IMR-90 (cell line): ENCODE measurements around the gene CMSS1. TPM values are rescaled to one million over a fixed set of nuclear protein-coding genes. Genes with fewer than 3 reads are reported as not detected.

ENCODE experiments used
- ATAC-seq: fragments of 200-7000 bp; cut with Tn5 transposase; 2 replicates; pipeline ENCODE4 v1.9.1; 2020; ENCODE audit warnings: low read depth, mild to moderate bottlenecking, moderate library complexity
- BruUV-seq: library from RNA; stranded (reverse); fragments of 400-500 nt; replicated peaks from 2 replicates; lab custom pipeline; 2021; lab: Mats Ljungman, UMichigan
- CTCF ChIA-PET: fragments of 300-600 bp; formaldehyde crosslinking; extraction: SDS; loops from one replicate; lab custom pipeline; 2021; ENCODE audit warnings: antibody characterized with exemption; lab: Yijun Ruan, JAX
- POLR2A ChIA-PET: fragments of 300-600 bp; sonication (Branson Sonifier 250); formaldehyde crosslinking; loops from one replicate; lab custom pipeline; 2022; ENCODE audit warnings: antibody characterized with exemption; ENCODE audit not compliant: unreplicated experiment; lab: Charles Lee
- DNase-seq: peaks from one replicate; pipeline ENCODE4 v3.0.0; 2013
- H2AFZ ChIP-seq: replicated peaks from 2 replicates; pipeline ENCODE3; 2013; ENCODE audit warnings: low read length, mild to moderate bottlenecking; ENCODE audit not compliant: poor library complexity
- H2AK5ac ChIP-seq: 2 replicates; pipeline ENCODE4 v1.6.1; 2013; ENCODE audit warnings: low read depth, low read length, inconsistent platforms
- H2AK9ac ChIP-seq: replicated peaks from 2 replicates; pipeline ENCODE3; 2013; ENCODE audit warnings: mild to moderate bottlenecking, low read depth, low read length, moderate library complexity; ENCODE audit not compliant: poor library complexity
- H2BK120ac ChIP-seq: 2 replicates; pipeline ENCODE4 v1.6.1; 2013; ENCODE audit warnings: low read depth, low read length, inconsistent platforms
- H2BK15ac ChIP-seq: 3 replicates; pipeline ENCODE4 v1.6.1; 2013; ENCODE audit warnings: low read depth, low read length, inconsistent platforms
- H2BK20ac ChIP-seq: 2 replicates; pipeline ENCODE4 v1.6.1; 2013; ENCODE audit warnings: low read depth, mild to moderate bottlenecking, inconsistent platforms, low read length, moderate library complexity
- H2BK5ac ChIP-seq: 2 replicates; pipeline ENCODE4 v1.6.1; 2013; ENCODE audit warnings: mild to moderate bottlenecking, low read depth, low read length, inconsistent platforms; ENCODE audit not compliant: poor library complexity, severe bottlenecking
- H3K14ac ChIP-seq: replicated peaks from 2 replicates; pipeline ENCODE4 v1.6.1; 2013; ENCODE audit warnings: low read depth, low read length, inconsistent platforms
- H3K18ac ChIP-seq: 2 replicates; pipeline ENCODE4 v1.6.1; 2013; ENCODE audit warnings: low read depth, low read length, control low read depth
- H3K23ac ChIP-seq: 2 replicates; pipeline ENCODE4 v1.6.1; 2013; ENCODE audit warnings: low read depth, low read length, inconsistent platforms
- H3K27ac ChIP-seq: 2 replicates; pipeline ENCODE4 v1.5.1; 2013; ENCODE audit warnings: mild to moderate bottlenecking, control low read depth, low read length; ENCODE audit not compliant: insufficient read depth
- H3K27me3 ChIP-seq: 2 replicates; pipeline ENCODE4 v1.6.1; 2013; ENCODE audit warnings: low read length; ENCODE audit not compliant: control insufficient read depth, insufficient read depth
- H3K36me3 ChIP-seq: 2 replicates; pipeline ENCODE4 v1.6.1; 2013; ENCODE audit warnings: low read length, mixed read lengths; ENCODE audit not compliant: control insufficient read depth, insufficient read depth
- H3K4ac ChIP-seq: 2 replicates; pipeline ENCODE4 v1.6.1; 2013; ENCODE audit warnings: low read depth, low read length, inconsistent platforms
- H3K4me1 ChIP-seq: 2 replicates; pipeline ENCODE4 v1.6.1; 2013; ENCODE audit warnings: low read length, mixed read lengths; ENCODE audit not compliant: control insufficient read depth, insufficient read depth
- H3K4me2 ChIP-seq: 2 replicates; pipeline ENCODE4 v1.6.1; 2013; ENCODE audit warnings: low read depth, mild to moderate bottlenecking, control low read depth, low read length, moderate library complexity
- H3K4me3 ChIP-seq: 2 replicates; pipeline ENCODE4 v1.5.1; 2013; ENCODE audit warnings: low read depth, mild to moderate bottlenecking, control low read depth, low read length, moderate library complexity; ENCODE audit not compliant: insufficient read depth
- H3K56ac ChIP-seq: 2 replicates; pipeline ENCODE4 v1.6.1; 2013; ENCODE audit warnings: low read length, inconsistent platforms; ENCODE audit not compliant: insufficient read depth; ENCODE audit errors: extremely low read depth
- H3K79me1 ChIP-seq, 2 experiments: 2 replicates each; pipeline ENCODE4 v1.6.1; 2013; ENCODE audit warnings: low read length in 2 of 2, inconsistent platforms in 1 of 2, low read depth in 1 of 2
- H3K9ac ChIP-seq: 2 replicates; pipeline ENCODE4 v1.6.1; 2013; ENCODE audit warnings: low read depth, low read length, control low read depth
- H3K9me1 ChIP-seq: 2 replicates; pipeline ENCODE4 v1.6.1; 2013; ENCODE audit warnings: low read length, inconsistent platforms; ENCODE audit not compliant: insufficient read depth
- H3K9me3 ChIP-seq: 2 replicates; pipeline ENCODE4 v1.6.1; 2013; ENCODE audit warnings: low read length; ENCODE audit not compliant: control insufficient read depth, insufficient read depth
- H4K20me1 ChIP-seq: 2 replicates; pipeline ENCODE4 v1.6.1; 2013; ENCODE audit warnings: low read length, inconsistent platforms; ENCODE audit not compliant: insufficient read depth
- H4K5ac ChIP-seq: 2 replicates; pipeline ENCODE4 v1.6.1; 2013; ENCODE audit warnings: mild to moderate bottlenecking, low read depth, low read length, control low read depth
- H4K8ac ChIP-seq, 2 experiments: 2 replicates each; pipeline ENCODE4 v1.6.1; 2013; ENCODE audit warnings: low read depth in 2 of 2, low read length in 2 of 2, control low read depth in 1 of 2, inconsistent platforms in 1 of 2
- H4K91ac ChIP-seq: 2 replicates; pipeline ENCODE4 v1.6.1; 2013; ENCODE audit warnings: low read depth, low read length, inconsistent platforms; ENCODE audit not compliant: insufficient read depth
- MAZ ChIP-seq: IDR thresholded peaks from 2 replicates; pipeline ENCODE4 v1.6.1; 2012; ENCODE audit warnings: low read depth, mild to moderate bottlenecking, low read length, improper control_type of control experiment, moderate library complexity, borderline replicate concordance
- SMC3 ChIP-seq: fragments of 150-350 bp; IDR thresholded peaks from 2 replicates; pipeline ENCODE4 v1.6.1; 2016; ENCODE audit warnings: low read depth, mild to moderate bottlenecking, antibody characterized with exemption, low read length, moderate library complexity
- WGBS, 2 experiments: methylation state at CpG; one replicate each; pipeline versions ENCODE4 v1.1.5 to v1.1.7; 2013; ENCODE audit warnings: missing lambda C conversion rate in 2 of 2; ENCODE audit not compliant: insufficient read length in 1 of 2; ENCODE audit errors: extremely low coverage in 2 of 2; 5-methylcytosine and 5-hydroxymethylcytosine counted together
- dilution Hi-C: fragments of 300-500 bp; cut with HindIII; formaldehyde crosslinking; loops from one replicate; pipeline ENCODE4 v1.14.3; 2018; ENCODE audit warnings: low sequenced_read_pairs; ENCODE audit not compliant: unreplicated experiment
- in situ Hi-C: fragments of 300-500 bp; cut with MboI; formaldehyde crosslinking; loops from 3 replicates; pipeline ENCODE4 v1.14.3; 2019; ENCODE audit warnings: low sequenced_read_pairs, inconsistent platforms, mixed read lengths
- intact Hi-C: fragments of 100-400 bp; cut with micrococcal nuclease; formaldehyde crosslinking; loops from 2 replicates; pipeline ENCODE4 v1.10.0; 2022
- polyA plus RNA-seq, 3 experiments: library from polyadenylated mRNA; depleted of rRNA; stranded (reverse); fragments of >200 nt; gene quantifications; 2 replicates each; pipeline ENCODE4 v1.2.3, GENCODE V29; 2012; ENCODE audit warnings: low replicate concordance in 1 of 3
- total RNA-seq: library from RNA; depleted of rRNA; stranded (reverse); fragments of >200 nt; gene quantifications from 2 replicates; pipeline ENCODE4 v1.2.3, GENCODE V29; 2012
- TF ChIP-seq, protein P1 (sequence below): fragments of 150-350 bp; IDR thresholded peaks from 2 replicates; pipeline ENCODE4 v1.6.1; 2016; ENCODE audit warnings: low read depth, mild to moderate bottlenecking, low read length, moderate library complexity, borderline replicate concordance

Gene CMSS1
- total and polyA plus RNA-seq, 2 of the 4 experiments (the other 2 are of a cell fraction): 12.5 to 13.6 TPM

DNA sequence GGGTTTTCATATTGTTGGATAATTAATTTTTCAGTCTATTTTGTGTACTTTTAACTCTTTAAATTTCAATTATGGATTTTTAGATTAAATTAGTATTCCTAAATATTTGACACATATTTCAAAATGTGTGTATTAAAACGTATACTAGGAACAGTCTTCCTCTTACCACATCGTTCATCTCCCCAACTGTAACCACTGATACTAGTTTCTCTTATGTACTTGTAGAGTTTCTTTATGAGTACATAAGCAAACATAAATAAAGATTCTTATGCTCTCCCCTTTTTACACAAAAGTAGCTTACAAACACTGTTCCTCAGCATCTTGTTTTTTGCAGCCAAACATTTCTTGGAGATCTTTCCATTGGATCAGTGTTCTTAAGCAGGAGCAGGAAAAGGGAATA, 45.9 kb downstream of the CMSS1 start:
- Histone ChIP-seq H3K4me1 (peaks cover 35% of the 10 kb centered on the region), H2BK15ac (no peak overlapping the region), H3K4ac (no peak overlapping the region), H2AK5ac (no peak overlapping the region), H2AFZ (no peak overlapping the region), H3K23ac (no peak overlapping the region), H2BK120ac (no peak overlapping the region), H3K9me1 (peaks cover 31% of the 10 kb centered on the region), H3K9me3 (no peaks in the 10 kb centered on the region), H3K27me3 (no peaks in the 10 kb centered on the region), H2BK5ac (no peak overlapping the region), H4K91ac (no peak overlapping the region), H3K14ac (no peak overlapping the region; the same call in 1 of the 2 replicates), H3K36me3 (peaks cover 32% of the 10 kb centered on the region), H4K5ac (no peak overlapping the region), H3K18ac (no peak overlapping the region), H2BK20ac (no peak overlapping the region), H3K27ac (no peak overlapping the region), H3K56ac (no peak overlapping the region), H4K20me1 (peaks cover 55% of the 10 kb centered on the region), H3K4me2 (no peak overlapping the region), H2AK9ac (no peak overlapping the region), H3K79me1 (peaks cover 35 to 76% of the 10 kb centered on the region in 2 experiments), H3K9ac (no peak overlapping the region), H3K4me3 (no peak overlapping the region), H4K8ac (no peak overlapping the region)
- WGBS, 2 experiments: no CpG with 5 or more reads among the region's 2 CpGs
- TF ChIP-seq MAZ (no peak), SMC3 (no peak)
- TF ChIP-seq, protein P1, sequence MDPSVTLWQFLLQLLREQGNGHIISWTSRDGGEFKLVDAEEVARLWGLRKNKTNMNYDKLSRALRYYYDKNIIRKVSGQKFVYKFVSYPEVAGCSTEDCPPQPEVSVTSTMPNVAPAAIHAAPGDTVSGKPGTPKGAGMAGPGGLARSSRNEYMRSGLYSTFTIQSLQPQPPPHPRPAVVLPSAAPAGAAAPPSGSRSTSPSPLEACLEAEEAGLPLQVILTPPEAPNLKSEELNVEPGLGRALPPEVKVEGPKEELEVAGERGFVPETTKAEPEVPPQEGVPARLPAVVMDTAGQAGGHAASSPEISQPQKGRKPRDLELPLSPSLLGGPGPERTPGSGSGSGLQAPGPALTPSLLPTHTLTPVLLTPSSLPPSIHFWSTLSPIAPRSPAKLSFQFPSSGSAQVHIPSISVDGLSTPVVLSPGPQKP: no peak
- ChIA-PET CTCF (no interaction called here), POLR2A (no interaction called here)
- BruUV-seq: no TSS peak
- no peak for ATAC-seq
- no peak for DNase-seq
- in situ Hi-C loops (loop anchor here (25.0 kb wide), 1 partner anchor 199 kb away; no protein-coding TSS in a partner anchor), dilution Hi-C loops (no loop called here), intact Hi-C loops (no loop called here)
